Stomach (tissue), 4 donors: ENCODE measurements around the gene ENDOD1.

Experiments
- EP300 ChIP-seq: sonication (generic); formaldehyde crosslinking; IDR thresholded peaks from one replicate; pipeline ENCODE4 v1.6.1; 2017; ENCODE audit warnings: antibody characterized with exemption
- POLR2A ChIP-seq, 4 donors: fragments of 450-650 bp; IDR thresholded peaks; one replicate each; pipeline ENCODE4 v1.6.1; 2016; ENCODE audit warnings: antibody characterized with exemption in 4 of 4, control low read depth in 2 of 4, mild to moderate bottlenecking in 1 of 4, moderate library complexity in 1 of 4
- TF ChIP-seq, protein P1 (sequence below), 7 experiments: fragments of 450-650 bp in 4 of 7; fragments of 200-600 bp in 3 of 7; sonication (generic) in 3 of 7; IDR thresholded peaks; one replicate each; pipeline ENCODE4 v1.5.1; 2016 to 2019; ENCODE audit warnings: antibody characterized with exemption in 7 of 7, control low read depth in 2 of 7, mild to moderate bottlenecking in 1 of 7

DNA sequence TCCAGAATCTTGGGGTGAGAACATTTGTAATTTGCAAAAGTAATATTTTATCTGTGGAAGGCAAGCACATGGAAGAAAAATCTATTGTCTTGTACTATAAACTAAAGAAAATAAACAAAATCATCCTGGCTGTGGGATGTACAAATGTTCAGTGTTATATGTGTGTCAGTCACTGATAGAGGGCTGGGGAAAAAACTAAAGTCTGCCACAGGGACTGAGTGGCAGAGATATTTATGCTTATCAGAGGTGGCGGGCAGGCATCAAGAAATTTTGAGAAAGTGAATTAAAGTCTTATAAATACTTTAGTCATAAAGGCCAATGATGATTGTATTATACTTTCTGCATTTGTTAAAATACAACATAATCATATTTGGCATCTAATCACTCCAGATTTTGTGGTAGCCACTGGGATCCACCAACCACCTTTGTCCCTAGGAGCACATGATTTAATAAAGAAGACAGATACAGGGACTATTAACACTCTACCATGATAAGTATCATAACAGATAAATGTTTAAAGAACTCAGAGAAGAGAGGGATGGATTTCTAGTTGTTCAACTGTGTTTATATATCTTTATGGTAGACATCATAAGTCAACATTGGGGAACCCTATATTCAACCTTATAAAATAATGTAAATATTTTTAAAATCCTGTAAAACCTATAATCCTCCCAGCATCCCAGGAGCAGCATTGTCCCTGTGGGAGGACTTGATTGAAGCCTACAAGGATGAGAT is 2.6 kb upstream of the ENDOD1 start:
- TF ChIP-seq, protein P1, sequence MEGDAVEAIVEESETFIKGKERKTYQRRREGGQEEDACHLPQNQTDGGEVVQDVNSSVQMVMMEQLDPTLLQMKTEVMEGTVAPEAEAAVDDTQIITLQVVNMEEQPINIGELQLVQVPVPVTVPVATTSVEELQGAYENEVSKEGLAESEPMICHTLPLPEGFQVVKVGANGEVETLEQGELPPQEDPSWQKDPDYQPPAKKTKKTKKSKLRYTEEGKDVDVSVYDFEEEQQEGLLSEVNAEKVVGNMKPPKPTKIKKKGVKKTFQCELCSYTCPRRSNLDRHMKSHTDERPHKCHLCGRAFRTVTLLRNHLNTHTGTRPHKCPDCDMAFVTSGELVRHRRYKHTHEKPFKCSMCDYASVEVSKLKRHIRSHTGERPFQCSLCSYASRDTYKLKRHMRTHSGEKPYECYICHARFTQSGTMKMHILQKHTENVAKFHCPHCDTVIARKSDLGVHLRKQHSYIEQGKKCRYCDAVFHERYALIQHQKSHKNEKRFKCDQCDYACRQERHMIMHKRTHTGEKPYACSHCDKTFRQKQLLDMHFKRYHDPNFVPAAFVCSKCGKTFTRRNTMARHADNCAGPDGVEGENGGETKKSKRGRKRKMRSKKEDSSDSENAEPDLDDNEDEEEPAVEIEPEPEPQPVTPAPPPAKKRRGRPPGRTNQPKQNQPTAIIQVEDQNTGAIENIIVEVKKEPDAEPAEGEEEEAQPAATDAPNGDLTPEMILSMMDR (IDR thresholded peaks at IDR 0.05): no peak
- TF ChIP-seq POLR2A (IDR thresholded peaks at IDR 0.05) (no peak), EP300 (no peak)
